MM.1S (cell line): ENCODE data around the gene GCLC.

Experiments used
- CTCF ChIP-seq: fragments of 300-600 bp; sonication (generic); IDR thresholded peaks from 2 replicates; pipeline ENCODE4 v1.5.1; 2016; ENCODE audit warnings: antibody characterized with exemption, low read length, mixed read lengths
- EZH2 ChIP-seq: fragments of 300-600 bp; sonication (generic); optimal IDR thresholded peaks from 2 replicates; pipeline ENCODE3; 2017; ENCODE audit warnings: low read depth, mild to moderate bottlenecking, antibody characterized with exemption, low read length, mixed read lengths
- EZH2phosphoT487 ChIP-seq: fragments of 300-600 bp; sonication (generic); IDR thresholded peaks from 2 replicates; pipeline ENCODE4 v1.6.1; 2018; ENCODE audit warnings: antibody characterized with exemption, low read length

- TF ChIP-seq CTCF (no peak), EZH2 (no peak), EZH2phosphoT487 (no peak)
Measured at GRCh38 chr6:53497905-53498304, 47.0 kb downstream of the GCLC start.
